Cardiac fibroblast (primary cell): ENCODE results near the gene MAOB.

Source experiments
- DNase-seq, 2 donors: peaks; one replicate each; pipeline versions ENCODE4 v3.0.0 to v3.0.0-alpha.2; 2010; ENCODE audit warnings: low read depth in 2 of 2
- H3K4me3 ChIP-seq, 2 donors: replicated peaks in 1 of 2; 1 replicate in 1 of 2; 2 replicates in 1 of 2; pipeline ENCODE4 v1.5.1; 2011; ENCODE audit warnings: low read depth in 2 of 2, low read length in 2 of 2, mild to moderate bottlenecking in 2 of 2, moderate library complexity in 1 of 2
- CTCF ChIP-seq: IDR thresholded peaks from one replicate; pipeline ENCODE4 v1.5.1; 2011; ENCODE audit warnings: low read depth, mild to moderate bottlenecking, low read length, inconsistent platforms

The MAOB gene

GRCh38 chrX:43892336-43892870 lies 10.2 kb upstream of the MAOB start:
- no peak for DNase-seq

GRCh38 chrX:43885617-43886016 lies 3.4 kb upstream of the MAOB start:
- H3K4me3 ChIP-seq: no peak overlapping the region
- no peak for TF ChIP-seq CTCF
- DNase-seq: no peak

More at GRCh38 chrX:43892336-43892870, 10.2 kb upstream of the MAOB start:
- TF ChIP-seq CTCF: no peak
- H3K4me3 ChIP-seq: no peak overlapping the region

- TF ChIP-seq CTCF: no peak
- DNase-seq: peak in 1 of 2 donors; percentile 6
- H3K4me3 ChIP-seq: peak overlapping the region in 1 of 2 donors; percentile 19
Observed at GRCh38 chrX:43881410-43882293, 598 bp downstream of the MAOB start.

- DNase-seq: peak in 1 of 2 donors; percentile 48
- TF ChIP-seq CTCF: no peak
- H3K4me3 ChIP-seq: no peak overlapping the region
Observed at GRCh38 chrX:43880425-43880824, 1.8 kb downstream of the MAOB start.

GRCh38 chrX:43878906-43879526 lies 3.2 kb downstream of the MAOB start:
- no peak for TF ChIP-seq CTCF
- peak in 1 of 2 donors; percentile 30 for DNase-seq
- no peak overlapping the region for H3K4me3 ChIP-seq

- no peak for TF ChIP-seq CTCF
- H3K4me3 ChIP-seq: no peak overlapping the region
- no peak for DNase-seq
Observed at GRCh38 chrX:43876680-43877079, 5.6 kb downstream of the MAOB start.
